GM12864 (cell line): ENCODE results near the gene GNA12.

ENCODE experiments used
- DNase-seq: peaks from one replicate; pipeline ENCODE4 v3.0.0-alpha.2; 2011; ENCODE audit warnings: low read depth
- H3K4me3 ChIP-seq: 2 replicates; pipeline ENCODE4 v1.5.1; 2011; ENCODE audit warnings: mild to moderate bottlenecking, low read depth, low read length, control low read depth
- TF ChIP-seq, protein P1 (sequence below): IDR thresholded peaks from 2 replicates; pipeline ENCODE4 v1.5.1; 2011; ENCODE audit warnings: low read depth, mild to moderate bottlenecking, moderate library complexity, low read length, control low read depth, inconsistent platforms; ENCODE audit errors: missing control alignments

The GNA12 gene

DNA sequence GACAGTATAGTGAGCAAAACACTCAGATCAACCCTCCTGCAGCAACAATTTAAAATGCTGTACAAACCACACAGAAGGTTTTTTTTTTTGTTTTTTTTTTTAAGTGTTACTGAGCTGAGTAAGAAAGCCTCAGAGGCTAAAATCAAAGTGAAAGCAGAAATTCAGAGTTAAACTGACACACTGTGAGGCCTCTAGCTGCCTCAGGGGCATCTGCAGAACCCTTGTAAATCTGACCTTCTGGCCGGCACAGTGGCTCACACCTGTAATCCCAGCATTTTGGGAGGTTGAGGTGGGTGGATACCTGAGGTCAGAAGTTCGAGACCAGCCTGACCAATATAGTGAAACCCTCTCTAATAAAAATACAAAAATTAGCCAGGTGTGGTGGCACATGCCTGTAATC lies 7.4 kb upstream of the GNA12 start:
- no peak overlapping the region for H3K4me3 ChIP-seq
- DNase-seq = no peak
- TF ChIP-seq, protein P1, sequence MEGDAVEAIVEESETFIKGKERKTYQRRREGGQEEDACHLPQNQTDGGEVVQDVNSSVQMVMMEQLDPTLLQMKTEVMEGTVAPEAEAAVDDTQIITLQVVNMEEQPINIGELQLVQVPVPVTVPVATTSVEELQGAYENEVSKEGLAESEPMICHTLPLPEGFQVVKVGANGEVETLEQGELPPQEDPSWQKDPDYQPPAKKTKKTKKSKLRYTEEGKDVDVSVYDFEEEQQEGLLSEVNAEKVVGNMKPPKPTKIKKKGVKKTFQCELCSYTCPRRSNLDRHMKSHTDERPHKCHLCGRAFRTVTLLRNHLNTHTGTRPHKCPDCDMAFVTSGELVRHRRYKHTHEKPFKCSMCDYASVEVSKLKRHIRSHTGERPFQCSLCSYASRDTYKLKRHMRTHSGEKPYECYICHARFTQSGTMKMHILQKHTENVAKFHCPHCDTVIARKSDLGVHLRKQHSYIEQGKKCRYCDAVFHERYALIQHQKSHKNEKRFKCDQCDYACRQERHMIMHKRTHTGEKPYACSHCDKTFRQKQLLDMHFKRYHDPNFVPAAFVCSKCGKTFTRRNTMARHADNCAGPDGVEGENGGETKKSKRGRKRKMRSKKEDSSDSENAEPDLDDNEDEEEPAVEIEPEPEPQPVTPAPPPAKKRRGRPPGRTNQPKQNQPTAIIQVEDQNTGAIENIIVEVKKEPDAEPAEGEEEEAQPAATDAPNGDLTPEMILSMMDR = no peak

DNA sequence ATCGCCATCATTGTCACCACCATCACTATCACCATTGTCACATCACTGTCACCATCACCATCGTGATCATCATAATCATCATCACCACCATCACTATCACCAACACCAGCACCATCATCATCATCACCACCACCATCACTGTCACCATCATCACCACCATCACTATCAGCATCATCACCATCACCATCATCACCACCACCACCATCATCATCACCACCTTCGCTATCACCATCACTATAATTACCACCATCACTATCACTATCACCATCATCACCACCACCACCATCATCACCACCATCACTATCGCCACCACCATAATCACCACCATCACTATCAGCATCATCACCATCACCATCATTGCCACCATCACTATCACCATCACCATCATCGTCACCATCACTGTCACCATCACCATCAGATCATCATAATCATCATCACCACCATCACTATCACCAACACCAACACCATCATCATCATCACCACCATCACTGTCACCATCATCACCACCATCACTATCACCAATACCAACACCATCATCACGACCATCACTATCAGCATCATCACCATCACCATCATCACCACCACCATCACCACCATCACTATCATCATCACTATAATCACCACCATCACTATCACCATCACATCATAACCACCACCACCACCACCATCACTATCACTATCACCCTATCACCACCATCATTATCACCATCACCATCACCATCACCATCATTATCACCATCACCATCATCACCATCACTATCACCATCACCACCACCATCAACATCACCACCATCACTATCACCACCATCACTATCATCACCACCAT lies 6.0 kb upstream of the GNA12 start:
- no peak for DNase-seq
- no peak overlapping the region for H3K4me3 ChIP-seq
- TF ChIP-seq, protein P1 = no peak

DNA sequence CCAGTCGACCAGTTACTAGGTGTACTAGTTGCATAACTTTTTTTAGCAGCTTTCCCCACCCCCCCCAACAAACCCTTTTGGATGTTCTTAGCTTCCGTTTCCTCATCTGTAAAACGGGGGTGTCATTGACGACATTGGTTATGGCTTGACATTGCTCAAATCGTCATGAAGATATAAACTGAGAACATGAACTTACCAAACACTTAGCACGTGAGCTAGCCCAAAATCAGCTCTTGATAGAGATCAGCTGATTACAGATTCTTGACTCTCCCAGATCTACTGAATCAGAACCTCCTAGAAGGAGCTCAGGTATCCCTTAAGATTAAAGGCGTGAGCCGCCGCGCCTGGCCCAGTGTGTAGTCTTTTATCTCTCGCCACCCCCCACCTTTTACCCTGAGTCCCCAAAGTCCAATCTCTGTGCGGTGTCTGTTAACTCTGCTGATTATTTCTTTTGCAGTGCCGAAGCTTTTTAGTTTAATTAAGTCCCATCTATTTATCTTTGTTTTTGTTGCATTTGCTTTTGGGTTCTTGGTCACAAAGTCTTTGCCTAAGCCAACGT lies 1.0 kb upstream of the GNA12 start:
- DNase-seq = no peak
- TF ChIP-seq, protein P1 = no peak
- peak overlapping the region; percentile 40; the same call in 1 of the 2 replicates for H3K4me3 ChIP-seq

DNA sequence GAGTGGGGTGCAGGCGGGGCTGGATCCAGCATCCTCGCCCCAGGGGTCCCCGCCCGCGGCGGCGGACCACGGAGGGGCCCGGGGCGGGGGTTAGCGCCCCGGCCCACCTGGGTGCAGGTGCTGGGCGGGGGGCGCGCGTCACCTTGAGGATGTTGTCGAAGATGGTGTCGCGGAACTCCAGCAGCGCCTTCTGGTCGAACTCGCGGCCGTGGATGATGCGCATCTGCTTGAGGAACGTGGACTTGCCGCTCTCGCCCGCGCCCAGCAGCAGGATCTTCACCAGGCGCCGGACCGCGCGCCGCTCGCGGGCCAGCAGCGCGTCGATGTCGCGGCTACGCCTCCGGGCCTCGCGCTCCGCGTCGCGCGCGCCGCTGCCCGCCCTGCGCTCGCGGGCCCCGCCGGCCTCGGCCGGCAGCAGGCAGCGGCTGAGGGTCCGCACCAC lies 376 bp downstream of the GNA12 start:
- TF ChIP-seq, protein P1 = no peak
- H3K4me3 ChIP-seq = peak overlapping the region; percentile 69
- no peak for DNase-seq

DNA sequence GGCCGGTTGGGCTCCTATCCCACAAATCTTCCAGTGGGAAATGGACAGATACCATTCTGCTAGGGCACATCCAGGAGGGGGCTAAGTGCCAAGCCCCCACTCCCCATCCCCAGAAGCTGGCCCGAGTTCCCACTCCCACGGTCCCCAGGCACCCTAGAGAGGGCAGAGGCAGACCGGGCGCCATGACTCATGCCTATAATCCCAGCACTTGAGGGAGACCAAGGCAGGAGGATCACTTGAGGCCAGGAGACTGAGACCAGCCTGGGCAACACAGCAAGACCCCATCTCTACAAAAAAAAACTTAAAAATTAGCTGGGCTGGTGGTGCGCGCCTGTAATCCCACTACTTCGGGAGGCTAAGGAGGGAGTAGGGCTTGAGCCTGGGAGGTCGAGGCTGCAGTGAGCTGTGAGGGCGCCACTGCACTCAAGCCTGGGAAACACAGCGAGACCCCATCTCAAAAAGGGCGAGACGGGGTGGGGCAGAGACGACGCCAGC lies 870 bp downstream of the GNA12 start:
- no peak for DNase-seq
- TF ChIP-seq, protein P1 = no peak
- H3K4me3 ChIP-seq = peak overlapping the region; percentile 69

DNA sequence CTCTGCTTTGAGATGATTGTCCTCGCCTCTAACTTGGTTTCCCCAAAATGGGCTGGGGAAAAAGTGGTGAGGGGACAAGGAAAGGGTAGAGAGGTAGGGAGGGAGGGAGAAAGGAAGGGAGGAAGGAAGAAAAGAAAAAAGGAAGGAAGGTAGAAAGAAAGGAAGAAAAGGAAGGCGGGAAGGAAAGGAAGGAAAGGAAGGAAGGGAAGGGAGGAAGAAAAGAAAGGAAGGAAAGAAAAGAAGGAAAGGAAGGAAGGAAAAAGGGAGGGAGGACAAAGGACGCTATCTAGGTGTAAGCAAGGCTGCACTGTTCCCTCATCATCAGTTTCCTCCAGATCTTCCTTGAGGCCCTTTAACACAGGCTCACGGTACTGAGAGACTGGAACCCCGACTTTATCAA lies 2.2 kb downstream of the GNA12 start:
- no peak for DNase-seq
- H3K4me3 ChIP-seq = no peak overlapping the region

More for the DNA sequence above, 2.2 kb downstream of the GNA12 start:
- TF ChIP-seq, protein P1 = no peak
